PC-3 (cell line): ENCODE results near the gene MT1H.

Source experiments
- CTCF ChIP-seq: fragments of 300-600 bp; sonication (generic); conservative IDR thresholded peaks from 2 replicates; pipeline ENCODE4 v1.5.1; 2017; ENCODE audit warnings: antibody characterized with exemption, low read depth, mild to moderate bottlenecking, low read length
- EZH2 ChIP-seq: fragments of 300-600 bp; sonication (generic); IDR thresholded peaks from one replicate; pipeline ENCODE4 v1.6.1; 2017; ENCODE audit warnings: antibody characterized with exemption, mild to moderate bottlenecking, low read length; ENCODE audit not compliant: unreplicated experiment

- TF ChIP-seq CTCF = no peak
- TF ChIP-seq EZH2 = no peak
These were observed 963 bp downstream of the MT1H start for GRCh38 chr16:56670620-56670934.
